ENCODE data around the gene MYO19.
A peak's percentile ranks its signal among the peaks of the same experiment; 100 is the strongest.

MYO19 gene

GRCh38 chr17:36496018-36496789, 38.5 kb downstream of the MYO19 start:
- TF ChIP-seq ZFX (IDR thresholded peaks at IDR 0.05), result no peak
- TF ChIP-seq CTCF (conservative IDR thresholded peaks at IDR 0.05), result no peak
- H3K27ac ChIP-seq, result no peak overlapping the region

GRCh38 chr17:36495076-36495578, 39.5 kb downstream of the MYO19 start:
- H3K27ac ChIP-seq, result peak overlapping the region; percentile 38
- TF ChIP-seq ZFX (IDR thresholded peaks at IDR 0.05), result no peak
- no peak for TF ChIP-seq CTCF (conservative IDR thresholded peaks at IDR 0.05)

- TF ChIP-seq CTCF (conservative IDR thresholded peaks at IDR 0.05) (no peak), ZFX (IDR thresholded peaks at IDR 0.05) (no peak)
- peak overlapping the region; percentile 38; the same call in 1 of the 2 replicates for H3K27ac ChIP-seq
Observed at GRCh38 chr17:36494674-36495073, 40.0 kb downstream of the MYO19 start.

GRCh38 chr17:36493956-36494355, 40.7 kb downstream of the MYO19 start:
- TF ChIP-seq ZFX (IDR thresholded peaks at IDR 0.05) (no peak), CTCF (conservative IDR thresholded peaks at IDR 0.05) (no peak)
- H3K27ac ChIP-seq, result no peak overlapping the region

GRCh38 chr17:36486204-36487194, 48.2 kb downstream of the MYO19 start, which contains the start of gene ZNHIT3:
TSS of gene ZNHIT3 (plus strand) at chr17:36486681. CDS start at chr17:36486700, 19 bp downstream.
- H3K27ac ChIP-seq, result peak within 1 kb of the TSS; percentile 74

GRCh38 chr17:36485805-36486203, 48.9 kb downstream of the MYO19 start:
- H3K27ac ChIP-seq, result peak overlapping the region; percentile 74
- TF ChIP-seq CTCF (conservative IDR thresholded peaks at IDR 0.05), result no peak
- TF ChIP-seq ZFX (IDR thresholded peaks at IDR 0.05), result no peak

More at GRCh38 chr17:36486204-36487194, 48.2 kb downstream of the MYO19 start, which contains the start of gene ZNHIT3:
- TF ChIP-seq ZFX (IDR thresholded peaks at IDR 0.05) (peak; percentile 30; the same call in 1 of the 2 replicates), CTCF (conservative IDR thresholded peaks at IDR 0.05) (no peak)
